Fibroblast of skin of back (primary cell): Measurements from ENCODE around the gene JUN.

Source experiments
- DNase-seq: peaks from one replicate; pipeline ENCODE4 v3.0.0-alpha.2; 2013

Gene JUN

GRCh38 chr1:58755468-58755872, 28.4 kb downstream of the JUN start:
- DNase-seq = peak; percentile 100

GRCh38 chr1:58754683-58755467, 29.0 kb downstream of the JUN start:
- no peak for DNase-seq

GRCh38 chr1:58754073-58754613, 29.7 kb downstream of the JUN start:
- peak; percentile 57 for DNase-seq

- DNase-seq = no peak
These were observed 30.4 kb downstream of the JUN start for GRCh38 chr1:58753431-58753866.

- DNase-seq = no peak
These were observed 34.2 kb downstream of the JUN start for GRCh38 chr1:58749646-58750045.

GRCh38 chr1:58748666-58749065, 35.2 kb downstream of the JUN start:
- no peak for DNase-seq

- DNase-seq = peak; percentile 51
These were observed 37.1 kb downstream of the JUN start for GRCh38 chr1:58746757-58747156.

GRCh38 chr1:58746182-58746581, 37.7 kb downstream of the JUN start:
- DNase-seq = no peak

GRCh38 chr1:58745666-58746065, 38.2 kb downstream of the JUN start:
- DNase-seq = no peak

GRCh38 chr1:58745117-58745516, 38.7 kb downstream of the JUN start:
- DNase-seq = no peak

- no peak for DNase-seq
These were observed 41.9 kb downstream of the JUN start for GRCh38 chr1:58741678-58742553.

GRCh38 chr1:58739856-58740466, 43.9 kb downstream of the JUN start:
- DNase-seq = peak; percentile 65

GRCh38 chr1:58738876-58739275, 45.0 kb downstream of the JUN start:
- DNase-seq = no peak

GRCh38 chr1:58735586-58735985, 48.3 kb downstream of the JUN start:
- DNase-seq = no peak

GRCh38 chr1:58734630-58735029, 49.2 kb downstream of the JUN start:
- DNase-seq = no peak

GRCh38 chr1:58732087-58732775, 51.6 kb downstream of the JUN start:
- DNase-seq = no peak
